ENCODE data around the gene CCDC85B. TPM values are rescaled to one million over a fixed set of nuclear protein-coding genes. Genes with fewer than 3 reads are reported as not detected.

CCDC85B gene
- total and polyA plus RNA-seq, 4 donors: 20.7 to 63.4 (median 53.9) TPM

- Histone ChIP-seq H3K4me3 (peak overlapping the region; percentile 16), H3K36me3 (ENCODE audit: control insufficient read depth in 4 of 4, insufficient read depth in 4 of 4, low read length in 4 of 4) (peaks cover 20 to 45% (median 36%) of the 10 kb centered on the region in 4 donors), H3K27me3 (ENCODE audit: control insufficient read depth in 3 of 3, insufficient read depth in 3 of 3, low read length in 2 of 3) (no peaks in the 10 kb centered on the region), H3K27ac (ENCODE audit: low read depth in 1 of 2, low read length in 1 of 2) (peak overlapping the region; percentile 96 to 98), H3K9ac (ENCODE audit: insufficient read depth in 1 of 2, low read length in 2 of 2) (peak overlapping the region in 1 of 2 donors; percentile 59), H3K9me3 (ENCODE audit: control insufficient read depth in 4 of 4, insufficient read depth in 3 of 4, low read length in 3 of 4) (no peaks in the 10 kb centered on the region), H3K4me1 (ENCODE audit: control insufficient read depth in 5 of 5, insufficient read depth in 5 of 5, low read length in 5 of 5) (peaks cover 0 to 43% (median 20%) of the 10 kb centered on the region in 5 donors)
- ATAC-seq (ENCODE audit: insufficient read depth, low FRiP score) (no peak), DNase-seq (no peak)
- no peak for TF ChIP-seq CTCF (IDR thresholded peaks at IDR 0.05; ENCODE audit: control extremely low read depth, extremely low read depth)
- 1% methylated on average over 10 of the region's 10 CpGs for WGBS, 2 donors
These were observed 31.8 kb upstream of the CCDC85B start for GRCh38 chr11:65858681-65859087.

GRCh38 chr11:65859095-65859811 is 31.2 kb upstream of the CCDC85B start:
- Histone ChIP-seq H3K4me3 (peak overlapping the region; percentile 37), H3K27me3 (ENCODE audit: control insufficient read depth in 3 of 3, insufficient read depth in 3 of 3, low read length in 2 of 3) (no peaks in the 10 kb centered on the region), H3K36me3 (ENCODE audit: control insufficient read depth in 4 of 4, insufficient read depth in 4 of 4, low read length in 4 of 4) (peaks cover 16 to 45% (median 37%) of the 10 kb centered on the region in 4 donors), H3K9me3 (ENCODE audit: control insufficient read depth in 4 of 4, insufficient read depth in 3 of 4, low read length in 3 of 4) (no peaks in the 10 kb centered on the region), H3K9ac (ENCODE audit: insufficient read depth in 1 of 2, low read length in 2 of 2) (peak overlapping the region; percentile 51 to 78), H3K4me1 (ENCODE audit: control insufficient read depth in 5 of 5, insufficient read depth in 5 of 5, low read length in 5 of 5) (peaks cover 0 to 43% (median 20%) of the 10 kb centered on the region in 5 donors), H3K27ac (ENCODE audit: low read depth in 1 of 2, low read length in 1 of 2) (peak overlapping the region; percentile 96 to 98)
- 0 to 1% methylated on average over 39 to 46 of the region's 46 CpGs for WGBS, 2 donors
- DNase-seq (peak; percentile 99), ATAC-seq (ENCODE audit: insufficient read depth, low FRiP score) (peak; percentile 55)
- TF ChIP-seq CTCF (IDR thresholded peaks at IDR 0.05; ENCODE audit: control extremely low read depth, extremely low read depth): no peak

- Histone ChIP-seq H3K36me3 (ENCODE audit: control insufficient read depth in 4 of 4, insufficient read depth in 4 of 4, low read length in 4 of 4) (peaks cover 13 to 45% (median 35%) of the 10 kb centered on the region in 4 donors), H3K9ac (ENCODE audit: insufficient read depth in 1 of 2, low read length in 2 of 2) (peak overlapping the region; percentile 51 to 78), H3K4me1 (ENCODE audit: control insufficient read depth in 5 of 5, insufficient read depth in 5 of 5, low read length in 5 of 5) (peaks cover 0 to 43% (median 20%) of the 10 kb centered on the region in 5 donors), H3K27ac (ENCODE audit: low read depth in 1 of 2, low read length in 1 of 2) (peak overlapping the region; percentile 96 to 98), H3K4me3 (peak overlapping the region; percentile 37), H3K27me3 (ENCODE audit: control insufficient read depth in 3 of 3, insufficient read depth in 3 of 3, low read length in 2 of 3) (no peaks in the 10 kb centered on the region), H3K9me3 (ENCODE audit: control insufficient read depth in 4 of 4, insufficient read depth in 3 of 4, low read length in 3 of 4) (no peaks in the 10 kb centered on the region)
- 0 to 1% methylated on average over 16 of the region's 16 CpGs for WGBS, 2 donors
- no peak for TF ChIP-seq CTCF (IDR thresholded peaks at IDR 0.05; ENCODE audit: control extremely low read depth, extremely low read depth)
- ATAC-seq (ENCODE audit: insufficient read depth, low FRiP score): no peak
- DNase-seq: peak in 1 of 3 donors; percentile 58
These were observed 30.6 kb upstream of the CCDC85B start for GRCh38 chr11:65859812-65860277.
